COR-L47 (cell line): ENCODE data around the gene SRGAP1.
"Not testable (repeated sequence)": the region's sequence is repeated elsewhere in the genome, so short reads cannot be mapped to it uniquely, and the experiment has no call there.

Experiments
- DNase-seq: peaks from one replicate; lab custom pipeline; 2025; lab: John Stamatoyannopoulos, UW

SRGAP1 gene

GRCh38 chr12:63838411-63838810 lies 6.1 kb upstream of the SRGAP1 start:
- DNase-seq, result no peak

- no peak for DNase-seq
These were observed 3.5 kb upstream of the SRGAP1 start for GRCh38 chr12:63841011-63841410.

DNA sequence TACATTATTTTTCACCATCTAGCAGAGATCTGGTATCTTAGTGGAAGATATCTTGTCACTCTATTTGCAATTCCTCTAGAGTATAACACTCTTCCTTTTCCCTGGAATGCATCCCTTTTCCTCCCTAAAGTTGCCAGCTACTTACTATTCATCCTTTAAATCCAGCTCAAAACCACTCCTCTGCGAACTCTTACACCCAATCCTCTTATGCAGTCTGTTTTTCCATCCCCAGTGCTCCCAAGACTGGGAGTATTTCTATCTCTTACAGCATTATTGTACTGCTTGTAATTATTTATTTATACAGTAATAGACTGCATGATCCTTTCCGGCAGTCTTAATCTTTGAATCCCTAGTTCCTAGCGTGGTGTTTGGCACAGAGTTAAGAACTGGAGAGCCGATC lies 2.9 kb upstream of the SRGAP1 start:
- no peak for DNase-seq

GRCh38 chr12:63842750-63843149 lies 1.8 kb upstream of the SRGAP1 start:
- DNase-seq, result not testable (repeated sequence)

- no peak for DNase-seq
These were observed 1.2 kb upstream of the SRGAP1 start for GRCh38 chr12:63843254-63843720.

GRCh38 chr12:63843721-63844390 lies 644 bp upstream of the SRGAP1 start:
- peak; percentile 94 for DNase-seq

DNA sequence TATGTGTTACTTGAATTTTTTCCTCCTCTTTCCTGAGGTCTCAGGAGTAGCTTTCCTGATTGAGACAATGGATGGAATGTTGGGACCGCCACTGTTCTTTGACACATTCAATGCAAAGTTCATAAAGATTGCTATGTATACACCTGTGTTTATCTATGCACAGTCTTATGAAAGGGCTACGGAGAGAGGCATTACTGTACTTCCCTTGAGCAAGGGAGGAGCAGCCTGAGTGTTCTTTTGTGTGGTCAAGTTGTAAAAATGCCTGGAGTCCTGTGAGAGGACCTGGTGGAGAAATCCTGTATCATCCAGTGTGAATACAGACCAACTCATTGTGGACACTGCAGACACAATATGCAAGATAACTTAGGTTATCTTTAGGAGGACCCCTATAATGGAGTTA lies 1.2 kb downstream of the SRGAP1 start:
- DNase-seq, result peak; percentile 29

GRCh38 chr12:63846238-63846967 lies 1.9 kb downstream of the SRGAP1 start:
- DNase-seq, result peak; percentile 32

- no peak for DNase-seq
These were observed 4.0 kb downstream of the SRGAP1 start for GRCh38 chr12:63848450-63848849.

GRCh38 chr12:63849106-63849620 lies 4.7 kb downstream of the SRGAP1 start:
- no peak for DNase-seq

- DNase-seq, result no peak
These were observed 5.1 kb downstream of the SRGAP1 start for GRCh38 chr12:63849641-63850040.

GRCh38 chr12:63853978-63854377 lies 9.5 kb downstream of the SRGAP1 start:
- no peak for DNase-seq

DNA sequence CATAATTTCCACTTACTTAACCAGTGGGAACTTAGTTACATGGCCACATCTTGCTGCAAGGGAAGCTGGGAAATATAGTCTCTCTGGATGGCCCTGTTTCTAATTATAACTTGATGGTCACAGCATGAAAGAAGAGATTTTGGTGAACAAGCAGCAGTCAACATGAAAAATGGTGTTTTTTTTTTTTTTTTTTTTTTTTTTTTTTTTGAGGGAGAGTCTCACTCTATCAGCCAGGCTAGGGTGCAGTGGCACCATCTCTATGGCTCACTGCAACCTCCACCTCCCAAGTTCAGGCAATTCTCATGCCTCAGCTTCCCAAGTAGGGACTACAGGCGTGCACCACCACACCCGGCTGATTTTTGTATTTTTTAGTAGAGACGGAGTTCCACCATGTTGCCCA lies 10.8 kb downstream of the SRGAP1 start:
- no peak for DNase-seq

DNA sequence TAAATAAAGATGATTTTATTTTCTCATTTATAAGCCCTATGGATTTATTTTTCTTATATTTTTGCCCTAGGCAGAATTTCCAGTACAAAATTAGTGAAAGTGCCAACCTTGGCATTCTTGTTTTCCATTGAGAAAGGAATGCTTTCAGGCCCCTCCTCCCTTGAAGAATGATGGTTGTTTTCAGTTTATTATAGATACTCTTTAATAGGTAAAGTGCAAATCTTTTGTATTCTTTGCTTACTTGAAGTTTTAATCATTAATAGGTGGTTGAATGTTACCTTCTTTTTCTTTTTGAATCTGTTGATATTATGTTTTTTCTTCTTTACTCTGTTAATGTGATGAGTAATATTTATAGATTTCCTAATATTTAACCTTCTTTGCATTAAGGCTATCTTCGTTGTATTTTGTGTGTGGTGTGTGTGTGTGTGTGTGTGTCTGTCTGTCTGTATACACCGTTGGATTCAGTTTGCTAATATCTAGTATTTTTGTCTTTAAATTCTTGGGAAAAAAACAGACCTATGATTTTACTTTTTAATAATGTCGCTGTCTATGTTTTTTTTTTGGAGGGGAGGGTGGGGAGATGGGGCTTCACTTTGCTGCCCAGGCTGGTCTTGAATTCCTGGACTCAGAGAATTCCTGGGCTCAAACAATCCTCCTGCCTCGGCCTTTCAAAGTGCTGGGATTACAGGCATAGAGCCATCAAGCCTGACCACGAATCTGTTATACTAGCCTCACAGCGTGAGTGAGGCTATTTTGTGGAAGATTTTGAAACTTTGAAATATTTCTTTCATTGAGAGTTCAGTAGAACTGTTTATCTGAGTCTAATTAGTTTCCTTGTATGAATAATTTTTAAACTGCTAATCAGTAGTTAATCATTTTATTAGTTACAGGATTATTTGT lies 13.5 kb downstream of the SRGAP1 start:
- no peak for DNase-seq

DNA sequence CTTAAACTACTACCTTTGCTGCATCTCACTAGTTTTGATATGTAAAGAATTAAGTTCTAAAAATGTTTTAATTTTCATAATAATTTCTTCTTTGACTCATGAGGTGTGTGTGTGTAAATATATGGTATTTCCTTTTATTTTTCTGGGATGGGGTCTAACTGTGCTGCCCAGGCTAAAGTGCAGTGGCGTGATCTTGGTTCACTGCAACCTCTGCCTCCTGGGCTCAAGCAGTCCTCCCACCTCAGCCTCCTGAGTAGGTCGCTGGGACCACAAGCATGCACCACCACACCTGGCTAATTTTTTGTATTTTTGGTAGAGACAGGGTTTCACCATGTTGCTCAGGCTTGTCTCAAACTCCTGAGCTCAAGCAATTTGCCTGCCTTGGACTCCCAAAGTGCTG lies 15.4 kb downstream of the SRGAP1 start:
- not testable (repeated sequence) for DNase-seq

GRCh38 chr12:63862187-63862968 lies 17.9 kb downstream of the SRGAP1 start:
- no peak for DNase-seq

DNA sequence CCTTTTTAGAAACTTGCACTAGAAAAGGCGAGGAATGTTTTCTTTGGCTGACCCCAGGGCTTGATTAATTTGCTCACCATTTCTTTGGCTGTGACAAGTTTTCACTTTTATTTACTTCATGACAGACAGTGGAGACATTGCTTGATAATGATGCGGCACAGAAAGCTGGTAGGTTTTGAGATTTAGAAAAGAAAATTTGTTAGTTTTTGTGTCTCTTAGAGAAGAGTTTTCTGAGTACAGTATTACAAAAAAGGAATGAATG lies 18.4 kb downstream of the SRGAP1 start:
- no peak for DNase-seq

DNA sequence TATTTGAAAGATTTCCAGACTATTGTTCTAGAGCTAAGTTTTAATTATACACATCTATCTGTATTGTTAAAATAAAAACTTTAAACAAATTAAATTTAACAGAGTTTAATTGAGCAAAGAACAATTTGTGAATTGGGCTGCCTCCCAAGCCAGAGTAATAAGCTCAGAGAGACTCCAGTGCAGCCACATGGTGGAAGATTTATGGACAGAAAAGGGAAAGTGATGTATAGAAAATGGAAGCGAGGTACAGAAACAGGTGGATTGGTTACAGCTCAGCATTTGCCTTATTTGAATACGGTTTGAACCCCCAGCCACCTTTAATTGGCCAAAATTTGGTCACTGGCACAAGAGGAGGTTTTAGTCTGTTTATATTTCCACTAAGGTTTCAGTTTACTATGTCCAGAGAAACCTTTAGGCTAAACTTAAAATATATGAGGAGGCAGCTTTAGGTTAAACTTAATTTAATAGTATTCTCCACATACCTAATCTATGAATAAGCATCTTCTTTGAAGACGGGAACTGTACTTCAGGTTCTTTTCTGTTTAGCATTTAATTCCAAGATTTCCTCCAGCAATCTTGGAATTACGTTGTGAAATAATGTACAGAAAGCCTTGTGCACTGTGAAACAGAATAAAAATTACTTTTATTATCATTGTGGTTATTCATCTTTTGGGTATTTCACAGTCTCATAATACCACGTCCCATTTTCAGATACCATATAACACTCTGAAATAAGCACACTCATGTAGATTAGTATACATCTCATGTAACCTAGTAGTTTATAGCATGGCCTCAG lies 19.4 kb downstream of the SRGAP1 start:
- DNase-seq, result no peak

DNA sequence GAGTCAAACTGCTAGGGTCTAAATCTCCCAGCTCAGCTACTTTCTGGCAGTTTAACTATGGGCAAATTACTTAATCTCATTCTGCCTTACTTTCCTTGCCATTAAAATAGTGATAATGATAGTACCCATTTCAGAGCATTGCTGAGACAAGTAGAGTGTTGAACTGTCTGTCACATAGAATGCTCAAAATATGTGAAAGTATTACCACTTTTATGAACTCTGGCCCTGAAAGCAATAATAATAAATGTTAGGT lies 19.9 kb downstream of the SRGAP1 start:
- DNase-seq, result no peak

- no peak for DNase-seq
These were observed 20.9 kb downstream of the SRGAP1 start for GRCh38 chr12:63865448-63865847.

DNA sequence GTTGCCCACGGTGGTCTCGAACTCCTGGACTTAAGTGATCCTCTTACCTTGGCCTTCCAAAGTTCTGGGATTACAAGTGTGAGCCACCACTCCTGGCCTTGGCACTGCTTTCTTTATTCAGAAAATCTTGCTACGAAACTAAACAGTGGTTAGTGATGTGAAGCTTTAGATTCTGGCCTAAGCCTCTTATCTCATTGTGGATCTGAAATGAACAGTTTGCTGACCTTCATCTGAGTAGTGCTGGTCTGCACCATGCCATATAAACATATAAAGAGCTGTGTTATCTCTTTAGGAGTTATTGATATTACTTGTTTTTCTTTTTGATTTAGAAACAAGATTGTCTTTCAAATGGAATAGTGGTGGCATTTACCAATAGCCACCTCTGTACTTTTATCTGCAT lies 22.6 kb downstream of the SRGAP1 start:
- no peak for DNase-seq
